NCI-H1092 treated with DMSO at 0.1 percent for 48 hours (cell line): Measurements from ENCODE around the gene FGFR3.

Experiments used
- DNase-seq: peaks from one replicate; lab custom pipeline; 2025; lab: John Stamatoyannopoulos, UW

The FGFR3 gene

DNA sequence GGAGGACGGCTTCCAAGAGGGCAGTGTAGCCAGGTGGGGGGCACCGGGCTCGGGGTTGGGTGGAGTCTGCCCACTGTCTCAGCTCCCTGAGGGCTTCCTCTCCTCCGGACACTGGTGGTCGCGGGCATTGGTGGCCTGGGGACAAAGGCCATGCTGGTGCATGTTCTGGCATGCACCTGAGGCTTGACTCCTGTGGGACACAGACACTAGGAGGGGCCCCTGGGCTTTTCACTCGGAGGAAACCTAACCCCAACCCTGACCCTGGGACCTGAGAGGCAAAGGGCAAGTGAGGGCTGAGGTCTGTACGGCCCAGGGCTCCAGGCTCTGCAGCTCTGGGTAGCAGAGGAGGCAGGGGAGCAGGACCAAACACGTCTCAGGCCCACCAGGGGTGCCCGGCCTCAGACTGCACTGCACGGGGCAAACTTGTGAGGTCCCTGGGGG lies 22.3 kb upstream of the FGFR3 start:
- DNase-seq, result no peak

- no peak for DNase-seq
Observed at GRCh38 chr4:1771555-1772305, 21.4 kb upstream of the FGFR3 start.

GRCh38 chr4:1772853-1773538 lies 20.1 kb upstream of the FGFR3 start:
- DNase-seq, result peak; percentile 46

DNA sequence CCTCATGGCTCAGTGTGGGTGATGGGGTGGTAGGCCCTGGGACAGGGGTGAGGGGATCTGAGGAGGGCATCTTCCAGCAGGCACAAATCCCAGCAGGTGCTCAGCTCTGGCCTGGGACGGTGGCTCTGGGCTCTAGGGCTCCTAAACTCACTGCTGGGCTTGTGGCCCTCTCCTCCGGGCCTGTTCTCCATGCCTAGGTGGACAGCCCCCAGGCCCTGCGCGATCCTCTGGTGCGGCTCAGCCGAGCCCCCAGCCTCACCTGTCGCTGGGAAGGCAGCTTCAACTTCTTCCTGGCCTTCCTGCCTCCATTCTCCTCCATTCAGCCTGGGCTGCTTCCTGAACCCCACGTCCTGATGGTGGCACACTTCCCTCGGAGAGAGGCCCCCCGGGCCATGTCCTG lies 19.3 kb upstream of the FGFR3 start:
- no peak for DNase-seq

DNA sequence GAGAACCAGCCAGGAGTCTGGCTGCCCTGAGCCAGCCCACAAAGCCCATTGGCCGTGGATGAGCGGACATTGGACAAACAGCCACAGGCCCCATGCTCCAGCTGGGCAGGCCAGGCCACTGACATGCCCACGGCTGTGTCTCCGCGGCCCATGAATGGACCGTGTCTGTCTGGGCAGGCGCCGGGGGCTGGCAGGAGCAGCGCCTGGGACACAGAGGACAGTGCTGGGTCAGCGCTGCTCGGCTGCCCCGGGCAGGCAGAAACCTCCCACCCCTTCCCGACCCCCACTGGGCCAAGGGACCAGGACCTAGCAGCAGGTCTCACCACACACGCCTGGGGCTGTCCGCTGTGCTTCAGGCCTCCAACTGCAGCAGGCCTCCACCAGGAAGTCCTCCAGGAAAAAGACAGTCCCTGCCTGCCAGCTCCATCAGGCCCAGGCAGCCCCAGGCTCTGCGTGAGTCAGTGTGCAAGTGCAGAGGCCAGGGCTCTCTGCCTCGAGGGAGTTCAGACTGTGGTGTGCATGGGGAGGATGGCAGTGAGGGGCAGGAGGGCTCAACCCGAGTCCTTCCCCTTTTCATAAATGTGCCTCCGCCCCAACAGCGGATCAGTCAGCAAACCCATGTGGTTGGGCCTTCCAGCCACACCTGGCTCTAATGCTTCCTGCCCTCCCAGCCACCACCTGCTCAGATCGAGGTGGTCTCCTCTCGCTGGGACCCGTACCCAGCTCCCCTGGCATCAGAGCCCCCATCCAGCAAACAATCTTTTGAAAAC lies 17.2 kb upstream of the FGFR3 start:
- no peak for DNase-seq

DNA sequence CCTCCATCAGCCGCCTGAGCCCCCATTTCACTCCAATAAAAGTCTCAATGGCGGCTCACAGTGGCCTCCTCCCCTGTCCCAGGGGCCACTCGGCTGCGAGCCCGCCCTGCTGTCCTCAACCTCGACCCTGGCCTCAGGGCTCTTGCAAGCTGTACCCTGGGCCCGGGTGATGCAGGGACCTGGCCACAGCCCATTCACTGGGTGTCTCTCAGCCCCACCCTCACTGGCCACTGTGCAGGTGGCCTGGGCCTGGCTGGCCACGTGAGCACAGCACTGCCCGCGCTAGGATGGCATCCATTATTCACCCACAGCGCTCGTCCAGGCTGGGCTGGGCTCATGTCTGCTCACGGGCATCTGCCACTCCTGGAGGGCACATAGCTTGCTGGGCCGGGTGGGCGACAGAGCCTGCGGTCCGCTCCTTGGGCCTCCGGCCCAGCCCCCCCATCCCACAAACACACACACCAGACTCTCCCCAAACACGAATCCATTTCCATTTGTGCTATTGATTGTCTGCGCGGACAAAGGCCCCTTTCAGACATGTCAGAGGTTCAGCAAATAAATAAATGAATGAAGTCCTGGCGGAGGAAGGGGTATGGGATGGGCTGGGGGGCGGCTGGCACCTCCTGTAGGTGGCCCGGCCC lies 16.5 kb upstream of the FGFR3 start:
- DNase-seq, result no peak

- DNase-seq, result no peak
Observed at GRCh38 chr4:1777822-1778641, 15.1 kb upstream of the FGFR3 start.

DNA sequence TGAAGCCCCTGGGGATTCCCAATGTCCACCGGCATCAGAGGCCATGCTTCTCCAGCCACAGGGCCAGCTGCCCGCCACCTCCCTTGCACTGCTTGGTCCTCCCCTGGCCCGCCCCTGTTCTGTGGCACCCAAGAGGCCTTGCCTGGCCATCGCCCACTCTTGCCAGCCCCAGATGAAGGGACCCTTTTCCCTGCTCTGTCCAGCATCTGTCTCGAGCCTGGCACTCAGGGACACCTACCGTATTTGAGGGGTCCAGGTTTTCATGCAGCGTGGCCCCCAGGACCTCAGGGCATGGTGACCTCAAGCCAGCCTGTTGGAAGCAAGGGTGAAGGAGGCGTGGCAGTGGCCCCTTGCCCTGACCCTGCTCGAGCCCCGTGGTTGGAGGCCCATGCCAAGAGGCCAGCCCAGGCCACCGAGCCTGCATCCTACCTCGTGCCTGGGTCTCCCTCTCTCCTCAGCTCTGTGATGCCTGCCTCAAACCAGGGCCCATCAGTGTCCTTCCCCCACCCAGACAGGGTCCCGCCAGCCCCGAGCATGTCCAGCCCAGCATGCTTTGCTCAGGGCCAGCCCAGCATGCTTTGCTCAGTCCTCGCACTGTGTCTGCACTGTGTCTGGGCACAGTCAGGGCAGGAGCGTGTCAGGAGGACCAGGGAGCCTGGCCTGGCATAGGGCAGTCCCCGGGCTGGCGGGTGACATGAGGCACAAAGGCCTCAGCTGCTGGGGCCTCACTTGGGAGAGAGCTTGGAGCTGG lies 14.3 kb upstream of the FGFR3 start:
- DNase-seq, result no peak

DNA sequence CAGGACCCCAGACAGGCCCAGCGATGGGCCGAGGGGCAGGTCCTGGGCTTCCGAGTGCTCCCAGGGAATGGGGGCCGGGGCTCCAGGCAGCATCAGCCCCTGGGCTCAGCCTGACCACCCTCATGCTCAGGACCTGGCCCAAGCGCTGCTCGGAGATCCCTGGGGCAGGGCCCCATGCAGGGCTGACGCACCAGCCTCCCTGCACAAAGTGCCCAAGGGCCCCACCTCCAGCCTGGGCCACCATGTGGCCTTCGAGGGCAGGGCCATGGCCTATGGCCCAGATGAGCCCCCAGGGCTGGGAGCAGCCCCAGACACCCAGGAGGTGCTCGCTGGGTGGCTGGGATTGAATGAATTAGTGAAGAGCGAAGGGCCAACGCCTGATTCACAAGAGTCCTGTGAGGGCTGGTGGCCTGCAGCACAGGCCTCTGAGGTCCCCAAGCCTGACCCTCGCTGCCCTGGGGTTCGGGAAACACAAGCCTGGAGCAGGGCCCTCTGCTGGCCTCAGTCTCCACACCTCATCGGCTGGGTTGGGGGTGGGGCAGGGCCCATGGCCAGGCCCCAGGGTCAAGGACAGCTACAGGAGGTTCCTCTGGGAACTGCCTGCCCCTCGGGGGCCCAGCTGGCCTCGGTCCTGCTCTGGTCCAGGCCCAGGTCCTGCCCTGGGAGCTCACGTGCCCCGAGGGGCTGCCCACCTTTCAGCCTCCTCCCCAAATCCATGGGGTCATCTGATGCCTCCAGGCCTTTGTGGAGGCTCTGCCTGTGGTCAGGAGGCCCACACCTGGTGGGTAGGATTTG lies 13.3 kb upstream of the FGFR3 start:
- DNase-seq, result no peak

- DNase-seq, result no peak
Observed at GRCh38 chr4:1780435-1780834, 12.7 kb upstream of the FGFR3 start.

- no peak for DNase-seq
Observed at GRCh38 chr4:1783015-1783414, 10.1 kb upstream of the FGFR3 start.

GRCh38 chr4:1783970-1784369 lies 9.1 kb upstream of the FGFR3 start:
- DNase-seq, result no peak

DNA sequence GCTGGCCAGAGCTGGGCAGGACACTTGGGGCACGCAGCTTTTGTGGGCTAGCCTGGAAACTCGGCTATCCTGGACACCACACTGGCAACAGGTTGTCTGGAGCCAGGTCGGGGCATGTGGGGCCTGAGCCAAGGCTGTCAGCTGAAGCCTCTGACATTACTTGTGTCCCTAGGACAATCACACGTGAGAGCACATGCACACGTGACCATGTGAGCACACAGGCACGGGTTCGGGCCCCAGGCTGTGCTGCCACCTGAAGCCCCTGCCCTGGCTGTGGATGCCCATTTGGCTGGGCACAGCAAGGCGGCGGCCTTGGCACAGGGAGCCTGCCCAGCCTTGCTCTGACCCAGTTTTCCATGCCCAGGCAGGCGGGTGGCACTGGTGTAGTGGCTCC lies 8.7 kb upstream of the FGFR3 start:
- no peak for DNase-seq

- no peak for DNase-seq
Observed at GRCh38 chr4:1784789-1785591, 8.1 kb upstream of the FGFR3 start.

GRCh38 chr4:1785592-1785991 lies 7.5 kb upstream of the FGFR3 start:
- no peak for DNase-seq

DNA sequence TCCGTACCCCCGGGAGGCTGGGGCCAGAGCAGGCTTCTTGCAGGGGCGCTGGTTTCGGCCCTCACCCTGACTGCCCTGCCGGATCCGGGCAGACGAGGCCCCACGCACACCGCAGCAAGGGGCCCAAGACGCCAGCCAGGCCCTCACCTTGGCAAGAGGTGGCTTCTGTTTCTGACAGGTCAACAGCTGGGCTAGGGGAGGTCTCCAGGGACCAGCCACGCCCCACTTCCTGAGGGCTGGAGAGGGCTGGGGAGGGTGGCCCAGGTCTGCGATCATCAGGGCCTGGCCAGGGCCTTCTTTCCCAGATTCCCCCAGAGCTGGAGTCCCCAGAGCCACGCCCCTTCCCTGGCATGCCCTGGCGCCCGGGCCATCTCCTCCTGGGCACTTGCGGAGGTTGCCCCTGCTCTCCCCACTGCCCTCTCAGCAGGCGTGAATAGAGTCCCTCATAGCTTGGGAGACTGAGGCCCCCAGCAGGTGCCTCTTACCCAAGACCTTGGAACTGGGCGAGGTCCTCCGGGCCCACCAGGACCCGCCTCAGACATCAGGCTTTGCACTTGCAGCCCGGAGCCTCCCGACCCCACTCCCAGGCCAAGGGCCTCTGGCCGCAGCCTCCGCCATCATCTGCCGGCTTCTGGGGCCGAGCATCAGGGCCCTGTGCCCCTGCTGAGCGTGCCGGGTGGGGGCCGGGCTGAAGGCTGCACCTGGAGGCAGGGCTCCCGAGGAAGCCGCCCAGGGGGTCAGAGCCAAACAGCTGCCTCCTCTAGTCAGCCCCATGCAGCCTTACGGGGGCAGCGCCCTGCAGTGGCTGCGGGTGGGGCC lies 6.3 kb upstream of the FGFR3 start:
- DNase-seq, result no peak

- DNase-seq, result no peak
Observed at GRCh38 chr4:1787411-1788077, 5.5 kb upstream of the FGFR3 start.
